GM13976 (cell line): ENCODE results near the gene GPR84.
A peak's percentile ranks its signal among the peaks of the same experiment; 100 is the strongest.

Experiments used
- DNase-seq: peaks from one replicate; pipeline ENCODE4 v3.0.0; 2012; ENCODE audit warnings: low spot score
- CTCF ChIP-seq: IDR thresholded peaks from 2 replicates; pipeline ENCODE4 v1.5.1; 2012; ENCODE audit warnings: borderline replicate concordance, mild to moderate bottlenecking; ENCODE audit not compliant: insufficient read depth; ENCODE audit errors: extremely low read depth, missing control alignments, control extremely low read depth
- in situ Hi-C: fragments of 300-500 bp; cut with MboI; formaldehyde crosslinking; loops from one replicate; pipeline ENCODE4 v1.12.0; 2022; ENCODE audit warnings: low sequenced_read_pairs, mixed read lengths, inconsistent platforms; ENCODE audit not compliant: unreplicated experiment

GPR84 gene

GRCh38 chr12:54375259-54375579 is 10.9 kb upstream of the GPR84 start:
- in situ Hi-C loops: no loop called here
- no peak for TF ChIP-seq CTCF

GRCh38 chr12:54374562-54375258 is 10.4 kb upstream of the GPR84 start:
- DNase-seq: no peak
- no peak for TF ChIP-seq CTCF
- in situ Hi-C loops: loop anchor here (5.0 kb wide), 1 partner anchor 157 kb away; no protein-coding TSS in a partner anchor

More at GRCh38 chr12:54375259-54375579, 10.9 kb upstream of the GPR84 start:
- DNase-seq: no peak

- DNase-seq: no peak
- in situ Hi-C loops: loop anchor here (5.0 kb wide), 1 partner anchor 157 kb away; no protein-coding TSS in a partner anchor
- TF ChIP-seq CTCF: no peak
These were observed 9.6 kb upstream of the GPR84 start for GRCh38 chr12:54373649-54374561.

GRCh38 chr12:54372113-54372806 is 8.0 kb upstream of the GPR84 start:
- no peak for DNase-seq
- in situ Hi-C loops: loop anchor here (5.0 kb wide), 1 partner anchor 155 kb away; no protein-coding TSS in a partner anchor
- no peak for TF ChIP-seq CTCF

GRCh38 chr12:54371328-54372112 is 7.2 kb upstream of the GPR84 start:
- no peak for DNase-seq
- TF ChIP-seq CTCF: no peak
- in situ Hi-C loops: loop anchor here (5.0 kb wide), 1 partner anchor 154 kb away; no protein-coding TSS in a partner anchor

GRCh38 chr12:54370171-54370730 is 6.0 kb upstream of the GPR84 start:
- in situ Hi-C loops: loop anchor here (5.0 kb wide), 1 partner anchor 153 kb away; no protein-coding TSS in a partner anchor
- no peak for DNase-seq

More at GRCh38 chr12:54370171-54370730, 6.0 kb upstream of the GPR84 start:
- peak; percentile 8 for TF ChIP-seq CTCF
